ENCODE data around the gene XCL2.

- TF ChIP-seq EP300 (IDR thresholded peaks at IDR 0.05; ENCODE audit: borderline replicate concordance): no peak
- TF ChIP-seq NFIC (IDR thresholded peaks at IDR 0.05): no peak
- no peak for TF ChIP-seq ZBTB7A (IDR thresholded peaks at IDR 0.05; ENCODE audit: low read depth)
- TF ChIP-seq USF1 (IDR thresholded peaks at IDR 0.05): no peak
- TF ChIP-seq REST (IDR thresholded peaks at IDR 0.05; ENCODE audit: low read depth): no peak
- no peak for TF ChIP-seq RAD21 (IDR thresholded peaks at IDR 0.05; ENCODE audit: low read depth)
- TF ChIP-seq CREB1 (IDR thresholded peaks at IDR 0.05; ENCODE audit: low read depth): no peak
- TF ChIP-seq FOXM1 (IDR thresholded peaks at IDR 0.05; ENCODE audit: borderline replicate concordance, low read depth): no peak
- no peak for TF ChIP-seq TAF1 (IDR thresholded peaks at IDR 0.05; ENCODE audit: low read depth)
Measured at GRCh38 chr1:168509875-168510791, 33.7 kb downstream of the XCL2 start.
